ENCODE results near the gene S100A10. TPM values are rescaled to one million over a fixed set of nuclear protein-coding genes. Genes with fewer than 3 reads are reported as not detected.
A peak's percentile ranks its signal among the peaks of the same experiment; 100 is the strongest.

S100A10 gene
- total RNA-seq, 2 donors from 2014 or later: 40.7 to 105 TPM

GRCh38 chr1:151953409-151954094 lies 40.1 kb downstream of the S100A10 start:
- no peaks in the 10 kb centered on the region for H3K36me3 ChIP-seq (replicated peaks in 1 of 2; ENCODE audit: insufficient read depth in 1 of 2, low read depth in 2 of 2)
- DNase-seq (no peak), ATAC-seq (no peak)
- intact Hi-C loops (cut with DNase I): no loop called here
- peaks cover 4% of the 10 kb centered on the region for H3K4me1 ChIP-seq
- no peak overlapping the region for H3K4me3 ChIP-seq
- no peak for TF ChIP-seq POLR2A (IDR thresholded peaks at IDR 0.05)
- no peak for TF ChIP-seq CTCF (IDR thresholded peaks at IDR 0.05)
- H3K9me3 ChIP-seq: no peaks in the 10 kb centered on the region
- 33 to 52% methylated on average over 6 to 7 of the region's 7 CpGs for WGBS, 2 donors
- no peaks in the 10 kb centered on the region for H3K27me3 ChIP-seq
- peak overlapping the region in 3 of 4 donors; percentile 24 to 66 (median 49) for H3K27ac ChIP-seq

- Histone ChIP-seq H3K4me1 (peaks cover 4% of the 10 kb centered on the region), H3K9me3 (no peaks in the 10 kb centered on the region), H3K27me3 (no peaks in the 10 kb centered on the region), H3K4me3 (no peak overlapping the region), H3K27ac (peak overlapping the region in 2 of 4 donors; percentile 49 to 66), H3K36me3 (replicated peaks in 1 of 2; ENCODE audit: insufficient read depth in 1 of 2, low read depth in 2 of 2) (no peaks in the 10 kb centered on the region)
- 22 to 43% methylated on average over 1 of the region's 1 CpG for WGBS, 2 donors
- intact Hi-C loops (cut with DNase I): no loop called here
- TF ChIP-seq CTCF (IDR thresholded peaks at IDR 0.05) (no peak), POLR2A (IDR thresholded peaks at IDR 0.05) (no peak)
- ATAC-seq (no peak), DNase-seq (no peak)
Measured at GRCh38 chr1:151952811-151953210, 40.8 kb downstream of the S100A10 start.

- Histone ChIP-seq H3K27me3 (no peaks in the 10 kb centered on the region), H3K36me3 (replicated peaks in 1 of 2; ENCODE audit: insufficient read depth in 1 of 2, low read depth in 2 of 2) (no peaks in the 10 kb centered on the region), H3K4me3 (no peak overlapping the region), H3K4me1 (peaks cover 7% of the 10 kb centered on the region), H3K9me3 (no peaks in the 10 kb centered on the region), H3K27ac (peak overlapping the region in 1 of 4 donors; percentile 13)
- intact Hi-C loops (cut with DNase I): no loop called here
- ATAC-seq (no peak), DNase-seq (no peak)
- WGBS, 2 donors: 71 to 83% methylated on average over 1 to 18 of the region's 18 CpGs
- TF ChIP-seq POLR2A (IDR thresholded peaks at IDR 0.05): no peak
- TF ChIP-seq CTCF (IDR thresholded peaks at IDR 0.05): no peak
Measured at GRCh38 chr1:151949371-151950193, 44.1 kb downstream of the S100A10 start.

- Histone ChIP-seq H3K9me3 (no peaks in the 10 kb centered on the region), H3K4me1 (peaks cover 13% of the 10 kb centered on the region), H3K27ac (no peak overlapping the region), H3K27me3 (no peaks in the 10 kb centered on the region), H3K36me3 (replicated peaks in 1 of 2; ENCODE audit: insufficient read depth in 1 of 2, low read depth in 2 of 2) (no peaks in the 10 kb centered on the region), H3K4me3 (no peak overlapping the region)
- no peak for TF ChIP-seq CTCF (IDR thresholded peaks at IDR 0.05)
- no peak for TF ChIP-seq POLR2A (IDR thresholded peaks at IDR 0.05)
- ATAC-seq (no peak), DNase-seq (no peak)
- intact Hi-C loops (cut with DNase I): no loop called here
- WGBS, 2 donors: 58 to 74% methylated on average over 1 of the region's 1 CpG
Measured at GRCh38 chr1:151948506-151948905, 45.2 kb downstream of the S100A10 start.

Data from body of pancreas (tissue), 4 donors.